Brain microvascular endothelial cell (primary cell): ENCODE results near the gene ZC3H7B.
A peak's percentile ranks its signal among the peaks of the same experiment; 100 is the strongest.

ENCODE experiments used
- DNase-seq: peaks from one replicate; pipeline ENCODE4 v3.0.0-alpha.2; 2020
- H3K27ac ChIP-seq: fragments of 250-450 bp; sonication (Bioruptor Pico); 2 replicates; pipeline ENCODE4 v1.5.1; 2020; ENCODE audit warnings: mild to moderate bottlenecking, moderate library complexity
- H3K27me3 ChIP-seq: fragments of 250-450 bp; sonication (Bioruptor Pico); replicated peaks from 2 replicates; pipeline ENCODE4 v1.5.1; 2020; ENCODE audit warnings: mild to moderate bottlenecking
- H3K36me3 ChIP-seq: fragments of 250-450 bp; sonication (Bioruptor Pico); replicated peaks from 2 replicates; pipeline ENCODE4 v1.5.1; 2020; ENCODE audit warnings: mild to moderate bottlenecking
- H3K4me3 ChIP-seq: 2 replicates; pipeline ENCODE4 v1.5.1; 2011; ENCODE audit warnings: low read depth, mild to moderate bottlenecking, control low read depth, low read length, moderate library complexity
- CTCF ChIP-seq: IDR thresholded peaks from 2 replicates; pipeline ENCODE4 v1.5.1; 2011; ENCODE audit warnings: low read depth, mild to moderate bottlenecking, moderate library complexity, low read length, control low read depth, inconsistent platforms; ENCODE audit errors: missing control alignments
- in situ Hi-C: cut with HindIII; loops from 2 replicates; pipeline ENCODE4 v1.10.0; 2017; ENCODE audit warnings: low sequenced_read_pairs, low pct_ligation_motif_present

Gene ZC3H7B

GRCh38 chr22:41377846-41378245 is 76.5 kb downstream of the ZC3H7B start:
- Histone ChIP-seq H3K27me3 (no peaks in the 10 kb centered on the region), H3K27ac (no peak overlapping the region), H3K36me3 (no peaks in the 10 kb centered on the region), H3K4me3 (no peak overlapping the region)
- no peak for TF ChIP-seq CTCF
- in situ Hi-C loops: no loop called here
- DNase-seq: no peak

GRCh38 chr22:41380993-41381328 is 79.6 kb downstream of the ZC3H7B start:
- Histone ChIP-seq H3K4me3 (peak overlapping the region; percentile 60), H3K36me3 (no peaks in the 10 kb centered on the region), H3K27me3 (no peaks in the 10 kb centered on the region), H3K27ac (peak overlapping the region; percentile 71)
- DNase-seq: peak; percentile 67
- in situ Hi-C loops: no loop called here
- no peak for TF ChIP-seq CTCF

- peak within 1 kb of the TSS; percentile 62 for H3K4me3 ChIP-seq
- H3K27me3 ChIP-seq: no peaks in the 10 kb centered on the region
- in situ Hi-C loops: no loop called here
- peak; percentile 99 for DNase-seq
- no peak for TF ChIP-seq CTCF
- no peaks in the 10 kb centered on the region for H3K36me3 ChIP-seq
- peak within 1 kb of the TSS; percentile 72 for H3K27ac ChIP-seq
Observed at GRCh38 chr22:41381329-41382097, 80.2 kb downstream of the ZC3H7B start, which contains the start of gene TEF. TSS of gene TEF (plus strand) at chr22:41381942. CDS start at chr22:41382045, 103 bp downstream.

GRCh38 chr22:41382098-41382578 is 80.8 kb downstream of the ZC3H7B start:
- no peak for TF ChIP-seq CTCF
- Histone ChIP-seq H3K36me3 (no peaks in the 10 kb centered on the region), H3K4me3 (peak overlapping the region; percentile 62), H3K27me3 (no peaks in the 10 kb centered on the region), H3K27ac (peak overlapping the region; percentile 72)
- in situ Hi-C loops: no loop called here
- DNase-seq: no peak

GRCh38 chr22:41382610-41383009 is 81.3 kb downstream of the ZC3H7B start:
- no peak for DNase-seq
- peak overlapping the region; percentile 62 for H3K4me3 ChIP-seq
- TF ChIP-seq CTCF: no peak
- in situ Hi-C loops: no loop called here
- H3K27ac ChIP-seq: no peak overlapping the region
- no peaks in the 10 kb centered on the region for H3K27me3 ChIP-seq
- no peaks in the 10 kb centered on the region for H3K36me3 ChIP-seq
